HEK293 (cell line): ENCODE results near the gene SLCO1B3.

Source experiments
- CTCF ChIA-PET: fragments of 350-600 bp; formaldehyde crosslinking; extraction: SDS; loops from one replicate; lab custom pipeline; 2021; ENCODE audit warnings: antibody characterized with exemption; lab: Yijun Ruan, JAX
- POLR2A ChIA-PET: fragments of 300-600 bp; formaldehyde crosslinking; extraction: SDS; loops from one replicate; lab custom pipeline; 2020; ENCODE audit warnings: antibody characterized with exemption, inconsistent platforms; lab: Yijun Ruan, JAX
- H3K27ac ChIP-seq: fragments of 200-500 bp; sonication (Bioruptor generic); 2 replicates; pipeline ENCODE4 v1.5.1; 2014; ENCODE audit warnings: low read depth, low read length, control low read depth, inconsistent platforms; ENCODE audit errors: extremely low read depth
- H3K36me3 ChIP-seq, 2 experiments: fragments of 200-500 bp in 1 of 2; sonication (Bioruptor generic) in 1 of 2; 1 replicate in 1 of 2; 2 replicates in 1 of 2; pipeline ENCODE4 v1.5.1; 2014 to 2017; ENCODE audit warnings: inconsistent platforms in 2 of 2, low read length in 2 of 2; ENCODE audit not compliant: control insufficient read depth in 2 of 2, insufficient read depth in 1 of 2
- H3K4me1 ChIP-seq: fragments of 200-500 bp; sonication (Bioruptor generic); 2 replicates; pipeline ENCODE4 v1.5.1; 2014; ENCODE audit warnings: mild to moderate bottlenecking, low read length, inconsistent platforms; ENCODE audit not compliant: control insufficient read depth, insufficient read depth
- H3K4me3 ChIP-seq: 2 replicates; pipeline ENCODE4 v1.5.1; 2011; ENCODE audit warnings: low read depth, mild to moderate bottlenecking, control low read depth, low read length, moderate library complexity
- H3K9me3 ChIP-seq: fragments of 200-500 bp; sonication (Bioruptor generic); 2 replicates; pipeline ENCODE4 v1.5.1; 2014; ENCODE audit warnings: low read depth, low read length, inconsistent platforms; ENCODE audit not compliant: control insufficient read depth, insufficient read depth
- FEZF1 ChIP-seq: fragments of 450-650 bp; formaldehyde crosslinking; IDR thresholded peaks from 2 replicates; pipeline ENCODE4 v1.5.1; 2016; ENCODE audit warnings: missing biosample characterization, missing genetic modification characterization
- KLF10 ChIP-seq: fragments of 450-650 bp; IDR thresholded peaks from 2 replicates; pipeline ENCODE4 v1.5.1; 2018; ENCODE audit warnings: missing biosample characterization, mild to moderate bottlenecking, missing genetic modification characterization
- KLF8 ChIP-seq: fragments of 450-650 bp; formaldehyde crosslinking; IDR thresholded peaks from 2 replicates; pipeline ENCODE4 v1.5.1; 2016; ENCODE audit warnings: missing biosample characterization, missing genetic modification characterization
- PRDM1 ChIP-seq: fragments of 450-650 bp; formaldehyde crosslinking; IDR thresholded peaks from 2 replicates; pipeline ENCODE4; 2016; ENCODE audit warnings: missing biosample characterization, missing genetic modification characterization
- TRIM28 ChIP-seq: IDR thresholded peaks from 2 replicates; pipeline ENCODE4 v1.6.1; 2011; ENCODE audit warnings: low read length, control low read depth, borderline replicate concordance
- ZBTB1 ChIP-seq: fragments of 450-650 bp; formaldehyde crosslinking; IDR thresholded peaks from 2 replicates; pipeline ENCODE4 v1.5.1; 2016; ENCODE audit warnings: missing biosample characterization, missing genetic modification characterization
- ZBTB17 ChIP-seq: fragments of 450-650 bp; formaldehyde crosslinking; IDR thresholded peaks from 2 replicates; pipeline ENCODE4 v1.5.1; 2016; ENCODE audit warnings: missing biosample characterization, missing genetic modification characterization
- ZEB2 ChIP-seq: fragments of 450-650 bp; formaldehyde crosslinking; IDR thresholded peaks from 2 replicates; pipeline ENCODE4 v1.5.1; 2016; ENCODE audit warnings: missing biosample characterization, missing genetic modification characterization
- ZFP37 ChIP-seq: fragments of 450-650 bp; formaldehyde crosslinking; IDR thresholded peaks from 2 replicates; pipeline ENCODE4 v1.5.1; 2016; ENCODE audit warnings: missing biosample characterization, missing genetic modification characterization
- ZNF121 ChIP-seq: fragments of 450-650 bp; formaldehyde crosslinking; IDR thresholded peaks from 2 replicates; pipeline ENCODE4 v1.5.1; 2016; ENCODE audit warnings: missing biosample characterization, missing genetic modification characterization
- ZNF132 ChIP-seq: fragments of 450-650 bp; formaldehyde crosslinking; IDR thresholded peaks from 2 replicates; pipeline ENCODE4 v1.5.1; 2017; ENCODE audit warnings: missing biosample characterization, missing genetic modification characterization, borderline replicate concordance
- ZNF138 ChIP-seq: fragments of 450-650 bp; formaldehyde crosslinking; IDR thresholded peaks from 2 replicates; pipeline ENCODE4 v1.5.1; 2016; ENCODE audit warnings: missing biosample characterization, missing genetic modification characterization, borderline replicate concordance
- ZNF140 ChIP-seq: fragments of 450-650 bp; formaldehyde crosslinking; IDR thresholded peaks from 2 replicates; pipeline ENCODE4 v1.5.1; 2016; ENCODE audit warnings: missing biosample characterization, missing genetic modification characterization
- ZNF16 ChIP-seq: fragments of 450-650 bp; formaldehyde crosslinking; IDR thresholded peaks from 2 replicates; pipeline ENCODE4 v1.5.1; 2016; ENCODE audit warnings: low read depth, missing biosample characterization, missing genetic modification characterization
- ZNF391 ChIP-seq: fragments of 450-650 bp; formaldehyde crosslinking; IDR thresholded peaks from 2 replicates; pipeline ENCODE4 v1.5.1; 2016; ENCODE audit warnings: low read depth, missing biosample characterization, missing genetic modification characterization, borderline replicate concordance
- ZNF544 ChIP-seq: fragments of 450-650 bp; formaldehyde crosslinking; IDR thresholded peaks from 2 replicates; pipeline ENCODE4 v1.5.0; 2017; ENCODE audit warnings: missing biosample characterization, missing genetic modification characterization
- ZNF555 ChIP-seq: fragments of 450-650 bp; formaldehyde crosslinking; conservative IDR thresholded peaks from 2 replicates; pipeline ENCODE4 v1.5.1; 2017; ENCODE audit warnings: missing biosample characterization, mild to moderate bottlenecking, missing genetic modification characterization, inconsistent platforms
- ZNF610 ChIP-seq: fragments of 450-650 bp; formaldehyde crosslinking; IDR thresholded peaks from 2 replicates; pipeline ENCODE4 v1.5.1; 2016; ENCODE audit warnings: missing biosample characterization, missing genetic modification characterization, borderline replicate concordance
- ZNF621 ChIP-seq: fragments of 450-650 bp; formaldehyde crosslinking; IDR thresholded peaks from 2 replicates; pipeline ENCODE4 v1.5.1; 2017; ENCODE audit warnings: missing biosample characterization, missing genetic modification characterization
- ZNF664 ChIP-seq: fragments of 450-650 bp; formaldehyde crosslinking; IDR thresholded peaks from 2 replicates; pipeline ENCODE4 v1.5.1; 2016; ENCODE audit warnings: missing biosample characterization, missing genetic modification characterization
- ZNF837 ChIP-seq: fragments of 450-650 bp; formaldehyde crosslinking; IDR thresholded peaks from 2 replicates; pipeline ENCODE4 v1.5.1; 2016; ENCODE audit warnings: missing biosample characterization, missing genetic modification characterization
- TF ChIP-seq, protein P1 (sequence below): fragments of 450-650 bp; formaldehyde crosslinking; IDR thresholded peaks from 2 replicates; pipeline ENCODE4 v1.5.1; 2017; ENCODE audit warnings: missing biosample characterization, missing genetic modification characterization
- TF ChIP-seq, protein P2 (sequence below): fragments of 450-650 bp; formaldehyde crosslinking; IDR thresholded peaks from 2 replicates; pipeline ENCODE4 v1.5.1; 2016; ENCODE audit warnings: missing biosample characterization, missing genetic modification characterization
- TF ChIP-seq, protein P3 (sequence below): fragments of 450-650 bp; formaldehyde crosslinking; IDR thresholded peaks from 2 replicates; pipeline ENCODE4 v1.5.1; 2016; ENCODE audit warnings: missing biosample characterization, missing genetic modification characterization, low read depth
- TF ChIP-seq, protein P4 (sequence below): fragments of 450-650 bp; IDR thresholded peaks from 2 replicates; pipeline ENCODE4 v1.5.1; 2018; ENCODE audit warnings: missing biosample characterization, missing genetic modification characterization

The SLCO1B3 gene

DNA sequence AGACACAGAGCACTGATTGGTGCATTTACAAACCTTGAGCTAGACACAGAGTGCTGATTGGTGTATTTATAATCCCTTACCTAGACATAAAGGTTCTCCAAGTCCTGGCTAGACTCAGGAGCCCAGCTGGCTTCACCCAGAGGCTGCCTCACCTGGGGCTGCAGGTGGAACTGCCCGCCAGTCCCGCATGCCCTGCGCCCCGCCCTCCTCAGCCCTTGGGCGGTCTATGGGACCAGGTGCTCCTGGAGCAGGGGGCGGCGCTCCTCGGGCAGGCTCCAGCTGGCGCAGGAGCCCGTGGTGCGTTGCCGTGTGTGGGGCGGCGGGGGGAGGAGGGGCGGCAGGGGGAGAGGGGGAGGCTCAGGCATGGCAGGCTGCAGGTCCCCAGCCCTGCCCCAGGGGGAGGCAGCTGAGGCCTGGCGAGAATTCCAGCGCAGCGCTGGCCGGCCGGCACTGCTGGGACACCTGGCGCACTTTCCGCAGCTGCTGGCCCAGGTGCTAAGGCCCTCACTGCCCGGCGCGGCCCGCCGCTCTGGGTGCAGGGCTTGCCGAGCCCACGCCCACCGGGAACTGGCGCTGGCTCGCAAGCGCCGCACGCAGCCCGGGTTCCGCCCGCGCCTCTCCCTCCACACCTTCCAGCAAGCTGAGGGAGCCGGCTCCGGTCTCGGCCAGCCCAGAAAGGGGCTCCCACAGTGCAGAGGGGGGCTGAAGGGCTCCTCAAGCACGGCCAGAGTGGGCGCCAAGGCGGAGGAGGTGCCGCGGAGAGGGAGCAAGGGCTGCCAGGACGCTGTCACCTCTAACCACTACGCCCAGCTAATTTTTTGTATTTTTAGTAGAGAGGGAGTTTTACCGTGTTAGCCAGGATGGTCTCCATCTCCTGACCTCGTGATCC lies 3.1 kb upstream of the SLCO1B3 start:
- H3K4me3 ChIP-seq = no peak overlapping the region
- no peaks in the 10 kb centered on the region for H3K4me1 ChIP-seq
- no peak overlapping the region for H3K27ac ChIP-seq
- no peaks in the 10 kb centered on the region for H3K9me3 ChIP-seq
- TF ChIP-seq TRIM28 (no peak), PRDM1 (tag by site-specific recombination) (no peak), KLF10 (no peak)
- POLR2A ChIA-PET = no interaction called here
- CTCF ChIA-PET = no interaction called here
- no peaks in the 10 kb centered on the region for H3K36me3 ChIP-seq

DNA sequence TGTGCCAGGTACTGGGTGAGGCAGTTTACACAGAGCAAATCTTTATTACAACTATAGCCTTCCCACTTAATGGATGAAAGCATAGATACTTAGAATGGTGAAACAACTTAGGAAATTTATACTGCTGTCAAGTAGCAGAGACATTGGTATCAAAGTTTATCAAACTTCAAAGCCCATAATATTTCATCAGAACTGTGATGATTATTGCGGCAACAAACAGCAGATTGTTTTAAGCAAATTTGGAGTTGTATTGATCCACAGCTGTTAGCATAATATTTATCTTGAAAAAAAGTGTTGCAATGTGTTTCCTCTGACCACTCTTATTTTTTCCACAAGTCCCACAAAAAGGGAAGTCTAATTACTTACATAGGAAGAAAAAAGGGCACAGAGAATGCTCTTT lies 2.0 kb upstream of the SLCO1B3 start:
- POLR2A ChIA-PET = no interaction called here

DNA sequence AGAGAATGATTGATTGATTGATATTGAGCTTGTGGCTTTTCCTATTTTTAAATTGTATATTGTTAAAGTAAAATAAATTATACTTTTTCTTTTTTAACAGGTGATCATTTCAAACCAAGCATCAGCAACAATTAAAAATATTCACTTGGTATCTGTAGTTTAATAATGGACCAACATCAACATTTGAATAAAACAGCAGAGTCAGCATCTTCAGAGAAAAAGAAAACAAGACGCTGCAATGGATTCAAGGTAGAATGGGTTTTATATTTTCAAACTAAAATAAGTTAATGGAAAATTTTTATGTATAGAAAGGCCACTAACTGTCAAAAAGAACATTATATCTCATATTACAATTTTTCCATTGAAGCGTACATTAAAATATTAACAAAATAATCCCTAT lies 5.1 kb downstream of the SLCO1B3 start:
- Histone ChIP-seq H3K9me3 (no peaks in the 10 kb centered on the region), H3K4me3 (no peak overlapping the region), H3K36me3 (no peaks in the 10 kb centered on the region), H3K27ac (no peak overlapping the region), H3K4me1 (no peaks in the 10 kb centered on the region)
- TF ChIP-seq KLF8 (tag by site-specific recombination) (no peak), ZBTB1 (no peak), ZNF138 (tag by site-specific recombination) (no peak), ZNF610 (tag by site-specific recombination) (no peak), FEZF1 (no peak), ZNF391 (tag by site-specific recombination) (no peak), ZNF555 (tag by site-specific recombination) (no peak), ZEB2 (tag by site-specific recombination) (no peak), ZNF837 (no peak), ZNF132 (tag by site-specific recombination) (no peak), ZNF140 (tag by site-specific recombination) (no peak), ZFP37 (no peak), ZNF621 (tag by site-specific recombination) (no peak), ZNF121 (tag by site-specific recombination) (no peak)
- TF ChIP-seq, protein P1, sequence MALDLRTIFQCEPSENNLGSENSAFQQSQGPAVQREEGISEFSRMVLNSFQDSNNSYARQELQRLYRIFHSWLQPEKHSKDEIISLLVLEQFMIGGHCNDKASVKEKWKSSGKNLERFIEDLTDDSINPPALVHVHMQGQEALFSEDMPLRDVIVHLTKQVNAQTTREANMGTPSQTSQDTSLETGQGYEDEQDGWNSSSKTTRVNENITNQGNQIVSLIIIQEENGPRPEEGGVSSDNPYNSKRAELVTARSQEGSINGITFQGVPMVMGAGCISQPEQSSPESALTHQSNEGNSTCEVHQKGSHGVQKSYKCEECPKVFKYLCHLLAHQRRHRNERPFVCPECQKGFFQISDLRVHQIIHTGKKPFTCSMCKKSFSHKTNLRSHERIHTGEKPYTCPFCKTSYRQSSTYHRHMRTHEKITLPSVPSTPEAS = no peak
- TF ChIP-seq, protein P2, sequence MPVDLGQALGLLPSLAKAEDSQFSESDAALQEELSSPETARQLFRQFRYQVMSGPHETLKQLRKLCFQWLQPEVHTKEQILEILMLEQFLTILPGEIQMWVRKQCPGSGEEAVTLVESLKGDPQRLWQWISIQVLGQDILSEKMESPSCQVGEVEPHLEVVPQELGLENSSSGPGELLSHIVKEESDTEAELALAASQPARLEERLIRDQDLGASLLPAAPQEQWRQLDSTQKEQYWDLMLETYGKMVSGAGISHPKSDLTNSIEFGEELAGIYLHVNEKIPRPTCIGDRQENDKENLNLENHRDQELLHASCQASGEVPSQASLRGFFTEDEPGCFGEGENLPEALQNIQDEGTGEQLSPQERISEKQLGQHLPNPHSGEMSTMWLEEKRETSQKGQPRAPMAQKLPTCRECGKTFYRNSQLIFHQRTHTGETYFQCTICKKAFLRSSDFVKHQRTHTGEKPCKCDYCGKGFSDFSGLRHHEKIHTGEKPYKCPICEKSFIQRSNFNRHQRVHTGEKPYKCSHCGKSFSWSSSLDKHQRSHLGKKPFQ (tag by site-specific recombination) = no peak
- POLR2A ChIA-PET = no interaction called here
- CTCF ChIA-PET = no interaction called here

More for the DNA sequence above, 2.0 kb upstream of the SLCO1B3 start:
- no peaks in the 10 kb centered on the region for H3K36me3 ChIP-seq
- H3K4me3 ChIP-seq = no peak overlapping the region
- CTCF ChIA-PET = no interaction called here
- H3K4me1 ChIP-seq = no peaks in the 10 kb centered on the region
- no peak overlapping the region for H3K27ac ChIP-seq
- TF ChIP-seq ZNF664 (tag by site-specific recombination) = no peak
- TF ChIP-seq, protein P3, sequence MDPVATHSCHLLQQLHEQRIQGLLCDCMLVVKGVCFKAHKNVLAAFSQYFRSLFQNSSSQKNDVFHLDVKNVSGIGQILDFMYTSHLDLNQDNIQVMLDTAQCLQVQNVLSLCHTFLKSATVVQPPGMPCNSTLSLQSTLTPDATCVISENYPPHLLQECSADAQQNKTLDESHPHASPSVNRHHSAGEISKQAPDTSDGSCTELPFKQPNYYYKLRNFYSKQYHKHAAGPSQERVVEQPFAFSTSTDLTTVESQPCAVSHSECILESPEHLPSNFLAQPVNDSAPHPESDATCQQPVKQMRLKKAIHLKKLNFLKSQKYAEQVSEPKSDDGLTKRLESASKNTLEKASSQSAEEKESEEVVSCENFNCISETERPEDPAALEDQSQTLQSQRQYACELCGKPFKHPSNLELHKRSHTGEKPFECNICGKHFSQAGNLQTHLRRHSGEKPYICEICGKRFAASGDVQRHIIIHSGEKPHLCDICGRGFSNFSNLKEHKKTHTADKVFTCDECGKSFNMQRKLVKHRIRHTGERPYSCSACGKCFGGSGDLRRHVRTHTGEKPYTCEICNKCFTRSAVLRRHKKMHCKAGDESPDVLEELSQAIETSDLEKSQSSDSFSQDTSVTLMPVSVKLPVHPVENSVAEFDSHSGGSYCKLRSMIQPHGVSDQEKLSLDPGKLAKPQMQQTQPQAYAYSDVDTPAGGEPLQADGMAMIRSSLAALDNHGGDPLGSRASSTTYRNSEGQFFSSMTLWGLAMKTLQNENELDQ (tag by site-specific recombination) = no peak
- no peak for TF ChIP-seq ZNF544
- TF ChIP-seq, protein P4, sequence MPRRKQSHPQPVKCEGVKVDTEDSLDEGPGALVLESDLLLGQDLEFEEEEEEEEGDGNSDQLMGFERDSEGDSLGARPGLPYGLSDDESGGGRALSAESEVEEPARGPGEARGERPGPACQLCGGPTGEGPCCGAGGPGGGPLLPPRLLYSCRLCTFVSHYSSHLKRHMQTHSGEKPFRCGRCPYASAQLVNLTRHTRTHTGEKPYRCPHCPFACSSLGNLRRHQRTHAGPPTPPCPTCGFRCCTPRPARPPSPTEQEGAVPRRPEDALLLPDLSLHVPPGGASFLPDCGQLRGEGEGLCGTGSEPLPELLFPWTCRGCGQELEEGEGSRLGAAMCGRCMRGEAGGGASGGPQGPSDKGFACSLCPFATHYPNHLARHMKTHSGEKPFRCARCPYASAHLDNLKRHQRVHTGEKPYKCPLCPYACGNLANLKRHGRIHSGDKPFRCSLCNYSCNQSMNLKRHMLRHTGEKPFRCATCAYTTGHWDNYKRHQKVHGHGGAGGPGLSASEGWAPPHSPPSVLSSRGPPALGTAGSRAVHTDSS (tag by site-specific recombination) = no peak
- TF ChIP-seq ZBTB17 = no peak
- no peak for TF ChIP-seq ZNF16
- H3K9me3 ChIP-seq = no peaks in the 10 kb centered on the region
